ENCODE results near the gene CSF3.

CSF3 gene

GRCh38 chr17:40015005-40015997 lies at the start of gene CSF3:
CSF3 (plus strand) TSS chr17:40015440; CDS start chr17:40015475, 35 bp downstream.
- DNase-seq (ENCODE audit: low read depth, low spot score), result no peak

- DNase-seq (ENCODE audit: low read depth, low spot score), result no peak
Observed at GRCh38 chr17:39966771-39967170, 48.5 kb upstream of the CSF3 start.

- no peak for DNase-seq (ENCODE audit: low read depth, low spot score)
Observed at GRCh38 chr17:39968761-39969160, 46.5 kb upstream of the CSF3 start.

- no peak for DNase-seq (ENCODE audit: low read depth, low spot score)
Observed at GRCh38 chr17:39969375-39969774, 45.9 kb upstream of the CSF3 start.

- no peak for DNase-seq (ENCODE audit: low read depth, low spot score)
Observed at GRCh38 chr17:39970157-39970692, 45.0 kb upstream of the CSF3 start.

- DNase-seq (ENCODE audit: low read depth, low spot score), result no peak
Observed at GRCh38 chr17:39971076-39971603, 44.1 kb upstream of the CSF3 start.

GRCh38 chr17:39972271-39972670 lies 43.0 kb upstream of the CSF3 start:
- no peak for DNase-seq (ENCODE audit: low read depth, low spot score)

GRCh38 chr17:39973496-39973895 lies 41.7 kb upstream of the CSF3 start:
- DNase-seq (ENCODE audit: low read depth, low spot score), result no peak

GRCh38 chr17:39974433-39974832 lies 40.8 kb upstream of the CSF3 start:
- DNase-seq (ENCODE audit: low read depth, low spot score), result no peak

- DNase-seq (ENCODE audit: low read depth, low spot score), result no peak
Observed at GRCh38 chr17:39975801-39976200, 39.4 kb upstream of the CSF3 start.

GRCh38 chr17:39979016-39979670 lies 36.1 kb upstream of the CSF3 start:
- DNase-seq (ENCODE audit: low read depth, low spot score), result peak; percentile 92

GRCh38 chr17:39979893-39980350 lies 35.3 kb upstream of the CSF3 start:
- no peak for DNase-seq (ENCODE audit: low read depth, low spot score)

GRCh38 chr17:39980351-39981206 lies 34.7 kb upstream of the CSF3 start, which contains the start of gene PSMD3:
PSMD3 (plus strand) TSS chr17:39980807; CDS start chr17:39980971, 164 bp downstream.
- DNase-seq (ENCODE audit: low read depth, low spot score), result peak; percentile 100

GRCh38 chr17:39981207-39981741 lies 34.0 kb upstream of the CSF3 start:
- no peak for DNase-seq (ENCODE audit: low read depth, low spot score)

- DNase-seq (ENCODE audit: low read depth, low spot score), result no peak
Observed at GRCh38 chr17:39981766-39982375, 33.4 kb upstream of the CSF3 start.

- no peak for DNase-seq (ENCODE audit: low read depth, low spot score)
Observed at GRCh38 chr17:39988206-39988810, 26.9 kb upstream of the CSF3 start.

- no peak for DNase-seq (ENCODE audit: low read depth, low spot score)
Observed at GRCh38 chr17:39994448-39994847, 20.8 kb upstream of the CSF3 start.

- no peak for DNase-seq (ENCODE audit: low read depth, low spot score)
Observed at GRCh38 chr17:39995438-39995837, 19.8 kb upstream of the CSF3 start.

GRCh38 chr17:39996162-39996561 lies 19.1 kb upstream of the CSF3 start:
- DNase-seq (ENCODE audit: low read depth, low spot score), result no peak

GRCh38 chr17:39996800-39997199 lies 18.4 kb upstream of the CSF3 start:
- DNase-seq (ENCODE audit: low read depth, low spot score), result no peak

All from astrocyte of the hippocampus (primary cell).